MM.1S (cell line): Measurements from ENCODE around the gene RAB24.

Source experiments
- CTCF ChIP-seq: fragments of 300-600 bp; sonication (generic); IDR thresholded peaks from 2 replicates; pipeline ENCODE4 v1.5.1; 2016; ENCODE audit warnings: antibody characterized with exemption, low read length, mixed read lengths
- EZH2phosphoT487 ChIP-seq: fragments of 300-600 bp; sonication (generic); IDR thresholded peaks from 2 replicates; pipeline ENCODE4 v1.6.1; 2018; ENCODE audit warnings: antibody characterized with exemption, low read length

- TF ChIP-seq CTCF (no peak), EZH2phosphoT487 (no peak)
These were observed 32.2 kb upstream of the RAB24 start for GRCh38 chr5:177335701-177336065.
